GM12874 (cell line): ENCODE data around the gene PGM1.

ENCODE experiments used
- CTCF ChIP-seq: IDR thresholded peaks from 2 replicates; pipeline ENCODE4 v1.5.1; 2011; ENCODE audit warnings: low read depth, mild to moderate bottlenecking, control low read depth, low read length, moderate library complexity; ENCODE audit not compliant: insufficient read depth

Gene PGM1

GRCh38 chr1:63602629-63603028, 9.4 kb downstream of the PGM1 start:
- TF ChIP-seq CTCF: no peak

GRCh38 chr1:63603810-63604209, 10.6 kb downstream of the PGM1 start:
- no peak for TF ChIP-seq CTCF

GRCh38 chr1:63607322-63607721, 14.1 kb downstream of the PGM1 start:
- no peak for TF ChIP-seq CTCF

GRCh38 chr1:63611231-63611630, 18.0 kb downstream of the PGM1 start:
- TF ChIP-seq CTCF: no peak

GRCh38 chr1:63612564-63612963, 19.4 kb downstream of the PGM1 start:
- TF ChIP-seq CTCF: no peak

GRCh38 chr1:63612971-63613370, 19.8 kb downstream of the PGM1 start:
- TF ChIP-seq CTCF: no peak

GRCh38 chr1:63615768-63616420, 22.7 kb downstream of the PGM1 start:
- peak; percentile 56; the same call in 1 of the 2 replicates for TF ChIP-seq CTCF
